Fibroblast of lung (primary cell): ENCODE data around the gene SLC35F3.

Experiments used
- CTCF ChIP-seq, 2 donors: IDR thresholded peaks in 1 of 2; conservative IDR thresholded peaks in 1 of 2; 1 replicate in 1 of 2; 2 replicates in 1 of 2; pipeline ENCODE4 v1.5.1; 2011 to 2012; ENCODE audit warnings: low read length in 2 of 2, control low read depth in 1 of 2, inconsistent platforms in 1 of 2, low read depth in 1 of 2, mild to moderate bottlenecking in 1 of 2
- EZH2 ChIP-seq: IDR thresholded peaks from 2 replicates; pipeline ENCODE4 v1.5.1; 2012; ENCODE audit warnings: low read length, control low read depth, mild to moderate bottlenecking; ENCODE audit errors: missing control alignments

- no peak for TF ChIP-seq CTCF (conservative IDR thresholded peaks at IDR 0.05 in 1 of 2, IDR thresholded peaks at IDR 0.05 in 1 of 2; ENCODE audit: low read depth in 1 of 2, low read length in 2 of 2)
- no peak for TF ChIP-seq EZH2
Measured at GRCh38 chr1:234109840-234110239, 205.4 kb downstream of the SLC35F3 start.
